DMS 273 (cell line): ENCODE results near the gene SIN3A.
"Not testable (repeated sequence)": the region's sequence is repeated elsewhere in the genome, so short reads cannot be mapped to it uniquely, and the experiment has no call there.

ENCODE experiments used
- DNase-seq: peaks from one replicate; lab custom pipeline; 2025; ENCODE audit not compliant: unreplicated experiment; lab: John Stamatoyannopoulos, UW

The SIN3A gene

GRCh38 chr15:75450307-75451201, 936 bp downstream of the SIN3A start:
- peak; percentile 97 for DNase-seq

DNA sequence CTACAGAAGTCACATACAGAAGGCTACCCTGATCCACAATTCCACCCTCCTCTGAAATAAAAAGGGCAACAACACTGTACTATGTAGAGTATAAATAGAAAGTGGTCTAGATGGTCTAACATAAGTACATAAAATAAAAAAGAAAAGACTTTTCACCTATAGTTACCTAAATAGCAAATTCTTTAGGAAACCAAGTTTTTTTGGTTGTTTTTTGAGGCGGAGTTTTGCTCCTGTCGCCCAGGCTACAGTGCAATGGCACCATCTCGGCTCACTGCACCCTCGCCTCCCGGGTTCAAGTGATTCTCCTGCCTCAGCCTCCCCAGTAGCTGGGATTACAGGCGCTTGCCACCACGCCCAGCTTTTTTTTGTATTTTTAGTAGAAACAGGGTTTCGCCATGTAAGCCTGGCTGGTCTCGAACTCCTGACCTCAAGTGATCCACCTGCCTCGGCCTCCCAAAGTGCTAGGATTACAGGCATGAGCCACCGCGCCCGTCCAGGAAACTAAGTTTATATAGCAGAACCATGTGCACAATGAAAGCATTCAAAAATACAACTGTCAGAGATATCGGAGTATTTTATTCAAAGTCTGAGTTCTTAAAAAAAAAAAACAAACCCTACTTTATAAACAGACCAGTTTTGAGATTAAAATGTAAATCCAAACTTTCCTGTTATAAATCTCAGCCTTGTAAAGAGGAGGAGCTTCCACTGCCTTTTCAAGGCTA, 1.7 kb downstream of the SIN3A start:
- DNase-seq: no peak

DNA sequence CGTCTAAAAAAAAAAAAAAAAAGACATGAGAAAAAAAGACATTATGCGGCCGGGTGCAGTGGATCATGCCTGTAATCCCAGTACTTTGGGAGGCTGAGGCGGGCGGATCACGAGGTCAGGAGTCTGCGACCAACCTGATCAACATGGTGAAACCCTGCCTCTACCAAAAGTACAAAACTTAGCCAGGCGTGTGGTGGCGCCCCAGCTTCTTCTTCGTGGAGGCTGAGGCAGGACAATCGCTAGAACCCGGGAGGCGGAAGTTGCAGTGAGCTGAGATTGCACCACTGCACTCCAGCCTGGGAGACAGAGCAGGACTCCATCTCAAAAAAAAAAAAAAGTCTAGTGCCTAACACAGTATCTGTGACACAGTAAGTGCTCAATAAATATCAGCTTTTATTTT, 3.3 kb downstream of the SIN3A start:
- not testable (repeated sequence) for DNase-seq

DNA sequence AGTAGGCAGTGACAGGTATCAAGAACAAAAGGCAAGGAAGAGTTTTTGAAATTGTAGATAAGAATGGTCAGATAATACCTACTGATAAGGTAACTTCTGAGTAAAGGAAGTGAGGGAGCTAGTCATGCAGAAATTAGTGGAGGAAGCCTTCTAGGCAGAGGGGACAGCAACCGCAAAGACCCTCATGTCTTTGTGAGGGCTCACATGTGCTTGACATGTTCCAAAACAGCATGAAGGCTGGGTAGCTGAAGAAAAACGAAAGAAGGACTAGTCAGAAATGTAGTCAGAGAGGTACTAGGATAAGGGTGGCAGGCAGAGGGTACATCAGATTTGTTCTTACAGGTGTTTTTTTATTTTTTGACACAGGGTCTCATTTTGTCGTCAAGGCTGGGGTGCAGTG, 5.3 kb downstream of the SIN3A start:
- no peak for DNase-seq

DNA sequence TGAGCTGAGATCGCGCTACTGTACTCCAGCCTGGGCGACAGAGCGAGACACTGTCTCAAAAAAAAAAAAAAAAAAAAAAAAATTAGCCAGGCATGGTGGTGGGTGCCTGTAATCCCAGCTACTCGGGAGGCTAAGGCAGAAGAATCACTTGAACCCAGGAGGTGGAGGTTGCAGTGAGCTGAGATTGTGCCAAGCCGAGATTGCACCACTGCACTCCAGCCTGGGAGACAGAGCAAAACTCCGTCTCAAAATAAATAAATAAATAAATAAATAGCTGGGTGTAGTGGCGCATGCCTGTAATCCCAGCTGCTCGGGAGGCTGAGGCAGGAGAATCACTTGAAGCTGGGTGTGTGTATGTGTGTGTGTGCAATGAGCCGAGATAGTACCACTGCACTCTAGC, 6.2 kb downstream of the SIN3A start:
- DNase-seq: not testable (repeated sequence)

DNA sequence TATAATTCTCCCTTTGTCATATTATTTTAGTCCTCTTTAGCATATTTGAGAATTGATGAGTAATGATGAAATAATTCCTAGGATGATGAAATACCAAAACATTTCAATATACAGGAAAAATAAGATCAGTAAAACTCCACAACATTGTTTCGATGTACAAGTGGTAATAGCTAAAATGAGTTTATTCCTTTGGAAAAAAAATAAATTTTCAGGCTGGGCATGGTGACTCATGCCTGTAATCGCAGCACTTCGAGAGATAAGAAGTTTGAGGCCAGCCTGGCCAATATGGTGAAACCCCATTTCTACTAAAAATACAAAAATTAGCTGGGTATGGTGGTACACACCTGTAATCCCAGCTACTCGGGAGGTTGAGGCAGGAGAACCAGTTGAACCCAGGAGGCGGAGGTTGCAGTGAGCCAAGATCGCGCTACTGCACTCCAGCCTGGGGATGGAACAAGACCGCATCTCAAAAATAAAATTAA, 7.5 kb downstream of the SIN3A start:
- DNase-seq: not testable (repeated sequence)

- DNase-seq: no peak
These were observed 13.8 kb downstream of the SIN3A start for GRCh38 chr15:75437721-75438120.

- DNase-seq: no peak
These were observed 14.6 kb downstream of the SIN3A start for GRCh38 chr15:75436881-75437280.

DNA sequence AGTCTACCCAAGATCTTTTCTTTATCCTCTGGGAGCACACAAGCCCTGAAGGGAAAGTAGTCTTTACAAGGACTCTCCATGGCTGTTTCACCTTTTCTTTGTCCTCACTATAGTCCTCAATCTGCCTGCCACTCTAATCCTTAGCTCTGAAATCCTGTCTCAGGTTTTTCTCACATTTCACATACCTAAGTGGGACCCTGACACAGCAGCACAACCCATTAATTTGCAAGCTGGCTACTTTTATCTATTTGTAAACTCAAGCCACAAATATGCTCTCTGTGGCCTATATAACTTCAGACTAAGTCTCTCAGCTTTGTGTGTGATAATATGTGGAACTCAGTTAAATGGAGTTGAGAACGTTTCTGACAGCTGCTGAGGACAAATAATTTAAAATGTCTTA, 19.8 kb downstream of the SIN3A start:
- no peak for DNase-seq

- no peak for DNase-seq
These were observed 20.2 kb downstream of the SIN3A start for GRCh38 chr15:75431270-75431669.

- no peak for DNase-seq
These were observed 21.2 kb downstream of the SIN3A start for GRCh38 chr15:75430259-75430658.

DNA sequence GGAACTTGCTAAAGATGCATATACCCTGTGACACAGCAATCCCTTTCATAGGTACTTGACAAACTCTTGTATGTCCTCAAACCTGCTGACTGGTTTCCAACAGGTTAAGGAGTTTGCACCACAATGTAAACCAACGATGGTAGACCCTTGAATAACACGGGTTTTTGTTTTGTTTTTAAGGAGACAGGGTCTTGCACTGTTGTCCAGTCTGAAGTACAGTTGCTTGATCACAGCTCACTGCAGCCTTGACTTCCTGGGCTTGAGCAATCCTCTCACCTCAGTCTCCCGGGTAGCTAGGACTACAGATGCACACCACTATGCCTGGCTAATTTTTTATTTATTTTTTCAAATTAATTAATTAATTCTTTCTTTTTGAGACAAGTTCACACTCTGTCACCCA, 23.3 kb downstream of the SIN3A start:
- DNase-seq: no peak

GRCh38 chr15:75425966-75426500, 25.5 kb downstream of the SIN3A start:
- no peak for DNase-seq

DNA sequence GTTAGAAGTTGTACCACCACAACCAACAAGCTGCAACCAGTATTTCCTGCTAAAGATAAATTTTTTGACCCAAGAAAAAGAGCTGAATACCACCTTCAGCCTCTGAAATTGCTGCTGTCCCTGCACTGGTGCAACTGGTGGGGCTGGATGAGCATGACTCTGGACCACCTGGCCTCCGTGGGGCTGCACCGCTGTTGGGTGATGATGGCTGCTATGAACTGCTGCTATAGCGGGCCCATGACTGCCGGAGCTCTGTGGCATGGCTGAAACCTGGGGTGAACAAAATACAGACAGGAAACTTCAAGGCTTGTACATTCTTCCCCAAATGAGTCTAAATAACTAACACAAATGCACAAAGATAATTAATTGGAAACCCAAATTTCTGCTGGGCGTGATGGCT, 28.9 kb downstream of the SIN3A start:
- no peak for DNase-seq

GRCh38 chr15:75420698-75421097, 30.8 kb downstream of the SIN3A start:
- DNase-seq: no peak

- no peak for DNase-seq
These were observed 34.9 kb downstream of the SIN3A start for GRCh38 chr15:75416584-75416983.

- no peak for DNase-seq
These were observed 41.3 kb downstream of the SIN3A start for GRCh38 chr15:75410196-75410595.

- no peak for DNase-seq
These were observed 44.4 kb downstream of the SIN3A start for GRCh38 chr15:75407083-75407482.

DNA sequence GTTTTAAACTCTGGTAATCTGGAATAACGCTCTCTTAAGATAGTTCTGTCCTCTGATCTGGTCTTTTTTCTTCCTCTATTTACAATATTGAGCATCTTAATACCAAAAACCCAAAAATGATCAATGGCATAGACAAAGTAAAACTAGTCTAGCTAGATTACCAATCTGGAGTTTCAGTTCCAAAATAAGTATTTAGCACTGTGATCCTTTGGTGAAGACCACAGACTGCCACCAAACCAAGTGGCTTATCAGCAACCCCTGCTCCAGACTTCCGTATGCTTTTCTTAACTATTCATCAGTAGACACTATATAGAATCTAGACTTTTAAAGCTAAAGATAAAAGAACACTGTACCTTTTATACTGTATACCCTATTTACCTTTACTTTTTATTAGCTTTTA, 47.6 kb downstream of the SIN3A start:
- DNase-seq: no peak

DNA sequence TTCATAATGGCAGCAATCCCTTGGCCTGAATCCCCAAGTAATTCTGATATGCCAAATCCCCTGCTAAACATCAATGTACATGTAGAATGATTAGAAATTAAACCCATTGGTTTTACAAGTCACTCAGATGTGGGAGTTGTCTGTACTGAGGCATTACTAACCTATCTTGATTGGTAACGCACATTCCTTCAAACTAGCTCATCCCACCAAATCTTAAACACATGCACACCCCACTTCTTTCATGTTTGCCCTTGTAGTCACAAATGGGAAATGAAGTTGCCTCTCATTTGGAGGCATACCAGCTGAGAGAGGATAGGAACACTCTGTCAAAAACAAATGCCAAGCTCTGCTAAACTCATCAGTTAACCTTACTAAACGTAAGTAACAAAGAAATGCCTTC, 54.0 kb downstream of the SIN3A start:
- DNase-seq: no peak

DNA sequence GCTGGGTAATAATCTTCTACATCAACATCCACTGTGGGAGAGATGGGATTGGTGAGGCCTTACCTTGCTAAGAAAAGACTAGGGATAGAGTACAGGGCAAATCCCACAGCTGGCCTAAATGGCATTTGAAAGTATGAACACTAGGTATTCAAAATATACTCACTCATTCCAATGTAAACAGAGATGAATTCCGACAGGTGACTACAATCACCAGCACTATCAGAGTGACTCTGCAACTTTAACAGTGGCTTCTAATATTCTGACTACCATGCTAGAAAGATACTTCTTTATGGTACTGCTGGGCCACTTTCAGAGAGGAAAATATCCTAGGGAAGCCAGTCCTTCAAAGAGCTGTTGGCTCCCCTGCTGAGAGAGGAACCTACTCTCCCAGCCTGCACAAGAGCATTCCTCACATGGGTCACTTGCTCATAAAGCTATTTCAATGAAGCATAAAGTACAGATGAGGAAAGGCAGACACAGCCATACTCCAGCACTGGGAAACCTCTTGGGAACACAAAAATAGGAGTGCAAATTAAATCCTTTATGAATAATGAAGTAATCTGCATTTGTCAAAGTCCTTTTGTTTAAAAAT, 61.6 kb downstream of the SIN3A start:
- DNase-seq: no peak

- DNase-seq: not testable (repeated sequence)
These were observed 67.5 kb downstream of the SIN3A start for GRCh38 chr15:75383986-75384385.
